Stomach (tissue), 4 donors: ENCODE measurements around the gene TCOF1.

ENCODE experiments used
- CTCF ChIP-seq, 7 experiments: fragments of 450-650 bp in 4 of 7; fragments of 200-600 bp in 3 of 7; sonication (generic) in 3 of 7; IDR thresholded peaks; one replicate each; pipeline ENCODE4 v1.5.1; 2016 to 2019; ENCODE audit warnings: antibody characterized with exemption in 7 of 7, control low read depth in 2 of 7, mild to moderate bottlenecking in 1 of 7
- POLR2A ChIP-seq, 4 donors: fragments of 450-650 bp; IDR thresholded peaks; one replicate each; pipeline ENCODE4 v1.6.1; 2016; ENCODE audit warnings: antibody characterized with exemption in 4 of 4, control low read depth in 2 of 4, mild to moderate bottlenecking in 1 of 4, moderate library complexity in 1 of 4
- POLR2AphosphoS5 ChIP-seq, 3 donors: sonication (generic); formaldehyde crosslinking; IDR thresholded peaks; one replicate each; pipeline ENCODE4 v1.6.1; 2016; ENCODE audit warnings: antibody characterized with exemption in 3 of 3

- no peak for TF ChIP-seq CTCF (IDR thresholded peaks at IDR 0.05)
- no peak for TF ChIP-seq POLR2AphosphoS5 (IDR thresholded peaks at IDR 0.05)
- no peak for TF ChIP-seq POLR2A (IDR thresholded peaks at IDR 0.05)
Measured at GRCh38 chr5:150327139-150327538, 30.4 kb upstream of the TCOF1 start.
